ENCODE results near the gene SCEL. TPM values are rescaled to one million over a fixed set of nuclear protein-coding genes. Genes with fewer than 3 reads are reported as not detected.
A peak's percentile ranks its signal among the peaks of the same experiment; 100 is the strongest.

SCEL gene
- total and polyA plus RNA-seq, 2 donors (not counting 3 experiments of a cell fraction or from before 2014, with no cell fraction given): not detected

- H3K9me1 ChIP-seq (replicated peaks; ENCODE audit: control insufficient read depth, extremely low read depth, insufficient read depth, low read length): no peaks in the 10 kb centered on the region
- H2AFZ ChIP-seq (ENCODE audit: low read depth, low read length): no peak overlapping the region
- no TSS peak for BruUV-seq (replicated peaks)
- DNase-seq (ENCODE audit: low read depth, low spot score): peak; percentile 39
- ChIA-PET CTCF (interaction anchor here (1.0 to 2.1 kb wide), 4 partner anchors 21 to 428 kb away, joined by 3 to 9 read pairs (median 4); no protein-coding TSS in a partner anchor), POLR2A (no interaction called here)
- no peaks in the 10 kb centered on the region for H3K79me2 ChIP-seq (ENCODE audit: control insufficient read depth, insufficient read depth, low read length)
- no peaks in the 10 kb centered on the region for H3K4me1 ChIP-seq (ENCODE audit: control insufficient read depth, extremely low read depth, insufficient read depth, low read length)
- no peak for FAIRE-seq
- no peak overlapping the region for H3K4me3 ChIP-seq (replicated peaks in 1 of 3; ENCODE audit: insufficient read depth in 1 of 3, low read depth in 1 of 3, low read length in 3 of 3)
- H4K20me1 ChIP-seq (replicated peaks; ENCODE audit: control insufficient read depth, extremely low read depth, insufficient read depth, low read length): no peaks in the 10 kb centered on the region
- no peak overlapping the region for H3K27ac ChIP-seq (ENCODE audit: insufficient read depth, low read depth, low read length)
- dilution Hi-C loops (cut with MboI; ENCODE audit: extremely low pct_ligation_motif_present, low sequenced_read_pairs) (no loop called here), intact Hi-C loops (cut with micrococcal nuclease) (loop anchor here (5.0 kb wide), 1 partner anchor 1114 kb away; no protein-coding TSS in a partner anchor)
- no peak overlapping the region for H3K4me2 ChIP-seq (ENCODE audit: insufficient read depth, low read length)
- TF ChIP-seq FOS (IDR thresholded peaks at IDR 0.05; ENCODE audit: borderline replicate concordance, insufficient read depth, low read length) (no peak), POLR2AphosphoS5 (IDR thresholded peaks at IDR 0.05; ENCODE audit: insufficient read depth, low read depth, low read length) (no peak), CTCF (IDR thresholded peaks at IDR 0.05; ENCODE audit: extremely low read depth in 1 of 2, insufficient read depth in 1 of 2, low read depth in 1 of 2, low read length in 2 of 2) (no peak), MYC (IDR thresholded peaks at IDR 0.05; ENCODE audit: low read depth, low read length) (no peak), JUN (IDR thresholded peaks at IDR 0.05; ENCODE audit: borderline replicate concordance, insufficient read depth, insufficient read length, low read depth) (no peak), EZH2 (IDR thresholded peaks at IDR 0.05; ENCODE audit: borderline replicate concordance, low read depth, low read length, severe bottlenecking) (no peak), GATA2 (IDR thresholded peaks at IDR 0.05; ENCODE audit: insufficient read depth, insufficient read length, low read depth, low read length) (no peak), POLR2A (IDR thresholded peaks at IDR 0.05; ENCODE audit: low read depth, low read length) (no peak)
- TF ChIP-seq, protein P1, sequence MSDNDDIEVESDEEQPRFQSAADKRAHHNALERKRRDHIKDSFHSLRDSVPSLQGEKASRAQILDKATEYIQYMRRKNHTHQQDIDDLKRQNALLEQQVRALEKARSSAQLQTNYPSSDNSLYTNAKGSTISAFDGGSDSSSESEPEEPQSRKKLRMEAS (IDR thresholded peaks at IDR 0.05; ENCODE audit: insufficient read depth, insufficient read length): no peak
- H3K9me3 ChIP-seq (replicated peaks; ENCODE audit: control insufficient read depth, insufficient read depth, low read length): no peaks in the 10 kb centered on the region
- H3K36me3 ChIP-seq (ENCODE audit: control insufficient read depth in 2 of 2, extremely low read depth in 1 of 2, insufficient read depth in 2 of 2, low read length in 2 of 2): no peaks in the 10 kb centered on the region
- no peak overlapping the region for H3K9ac ChIP-seq (replicated peaks; ENCODE audit: extremely low read depth, insufficient read depth, low read length)
- H3K27me3 ChIP-seq (ENCODE audit: control insufficient read depth in 2 of 2, insufficient read depth in 2 of 2, low read length in 2 of 2): peaks cover 7 to 21% of the 10 kb centered on the region in 2 experiments
Observed at GRCh38 chr13:77692746-77693448, 157.4 kb downstream of the SCEL start.

All from endothelial cell of umbilical vein (primary cell).